RWPE1 (cell line): ENCODE results near the gene PLA2G2E.

Experiments
- CTCF ChIA-PET: fragments of 350-600 bp; sonication (Branson Sonifier 250); formaldehyde crosslinking; extraction: SDS; loops from one replicate; lab custom pipeline; 2021; lab: Yijun Ruan, JAX
- POLR2A ChIA-PET: fragments of 400-600 bp; formaldehyde crosslinking; extraction: SDS; loops from one replicate; lab custom pipeline; 2020; ENCODE audit warnings: antibody characterized with exemption; ENCODE audit not compliant: low non-redundant PET; lab: Yijun Ruan, JAX
- DNase-seq: peaks from one replicate; pipeline ENCODE4 v3.0.0; 2012; ENCODE audit warnings: low spot score
- H3K27ac ChIP-seq: fragments of 450-650 bp; 2 replicates; pipeline ENCODE4 v1.5.1; 2017
- CTCF ChIP-seq: fragments of 450-650 bp; conservative IDR thresholded peaks from 2 replicates; pipeline ENCODE4 v1.5.1; 2017; ENCODE audit warnings: low read depth, mild to moderate bottlenecking

PLA2G2E gene

GRCh38 chr1:19946331-19946751 is 22.9 kb upstream of the PLA2G2E start:
- H3K27ac ChIP-seq: no peak overlapping the region
- CTCF ChIA-PET: no interaction called here
- DNase-seq: no peak
- no peak for TF ChIP-seq CTCF
- POLR2A ChIA-PET: no interaction called here

- CTCF ChIA-PET: no interaction called here
These were observed 22.5 kb upstream of the PLA2G2E start for GRCh38 chr1:19945914-19946313.

GRCh38 chr1:19942657-19943056 is 19.2 kb upstream of the PLA2G2E start:
- no peak overlapping the region for H3K27ac ChIP-seq
- ChIA-PET CTCF (no interaction called here), POLR2A (no interaction called here)
- DNase-seq: no peak
- no peak for TF ChIP-seq CTCF

More at GRCh38 chr1:19945914-19946313, 22.5 kb upstream of the PLA2G2E start:
- POLR2A ChIA-PET: no interaction called here
- no peak for DNase-seq
- no peak for TF ChIP-seq CTCF
- no peak overlapping the region for H3K27ac ChIP-seq

GRCh38 chr1:19942088-19942487 is 18.7 kb upstream of the PLA2G2E start:
- CTCF ChIA-PET: no interaction called here
- POLR2A ChIA-PET: no interaction called here

GRCh38 chr1:19941206-19941568 is 17.8 kb upstream of the PLA2G2E start:
- TF ChIP-seq CTCF: no peak
- H3K27ac ChIP-seq: no peak overlapping the region
- ChIA-PET POLR2A (no interaction called here), CTCF (no interaction called here)
- DNase-seq: no peak

More at GRCh38 chr1:19942088-19942487, 18.7 kb upstream of the PLA2G2E start:
- DNase-seq: no peak
- no peak for TF ChIP-seq CTCF
- no peak overlapping the region for H3K27ac ChIP-seq

GRCh38 chr1:19940486-19941205 is 17.2 kb upstream of the PLA2G2E start:
- ChIA-PET CTCF (no interaction called here), POLR2A (no interaction called here)
- no peak for DNase-seq
- H3K27ac ChIP-seq: no peak overlapping the region
- TF ChIP-seq CTCF: no peak
